GM12892 (cell line): ENCODE results near the gene EGFR.

Source experiments
- POLR2A ChIP-seq: IDR thresholded peaks from 2 replicates; pipeline ENCODE4 v1.6.1; 2011; ENCODE audit warnings: low read depth, low read length, control low read depth
- POLR2AphosphoS5 ChIP-seq: IDR thresholded peaks from 2 replicates; pipeline ENCODE4 v1.6.1; 2011; ENCODE audit warnings: low read depth, low read length, control low read depth
- TAF1 ChIP-seq: IDR thresholded peaks from 2 replicates; pipeline ENCODE4 v1.6.1; 2011; ENCODE audit warnings: low read depth, mild to moderate bottlenecking, control low read depth, low read length, borderline replicate concordance

DNA sequence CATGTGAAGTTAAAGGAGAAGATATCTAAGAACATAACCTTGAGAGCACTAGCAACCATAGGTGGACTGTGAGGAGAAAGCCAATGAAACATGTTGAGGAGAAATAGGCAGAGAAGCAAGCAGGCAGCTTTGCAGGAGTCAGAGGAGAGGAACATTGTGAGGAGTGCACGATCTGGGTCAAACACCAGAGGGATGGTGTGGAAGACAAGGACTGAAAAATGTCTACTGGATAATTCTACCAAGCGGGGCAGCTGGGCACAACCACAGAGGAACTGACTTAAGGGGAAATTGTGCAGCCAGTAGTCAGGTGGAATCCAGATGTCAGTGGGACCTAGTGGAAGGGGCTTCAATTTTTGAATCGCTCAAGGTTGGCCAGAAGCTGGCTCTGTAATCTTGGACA is 234.4 kb downstream of the EGFR start:
- TF ChIP-seq POLR2AphosphoS5 (no peak), TAF1 (no peak), POLR2A (no peak)
